Nephron (organoid): Measurements from ENCODE around the gene PSMD3.

Experiments used
- H3K27ac Mint-ChIP-seq, 3 experiments: 2 replicates each; pipeline ENCODE4 v1.8.0; 2020; ENCODE audit warnings: mixed read lengths in 3 of 3, mild to moderate bottlenecking in 2 of 3, moderate library complexity in 1 of 3
- H3K27me3 Mint-ChIP-seq: 2 replicates; pipeline ENCODE4 v1.8.0; 2021; ENCODE audit warnings: low read depth, mild to moderate bottlenecking, moderate library complexity, mixed read lengths
- H3K36me3 Mint-ChIP-seq: 2 replicates; pipeline ENCODE4 v1.8.0; 2020; ENCODE audit warnings: low read depth, mixed read lengths
- H3K4me1 Mint-ChIP-seq: 2 replicates; pipeline ENCODE4 v1.8.0; 2020; ENCODE audit warnings: mixed read lengths
- H3K4me3 Mint-ChIP-seq, 3 experiments: 2 replicates each; pipeline ENCODE4 v1.8.0; 2020; ENCODE audit warnings: mild to moderate bottlenecking in 3 of 3, mixed read lengths in 3 of 3, moderate library complexity in 2 of 3
- H3K9me3 Mint-ChIP-seq: 2 replicates; pipeline ENCODE4 v1.8.0; 2020; ENCODE audit warnings: mixed read lengths
- TF ChIP-seq, protein P1 (sequence below), 3 experiments: fragments of 200-600 bp; sonication (generic); IDR thresholded peaks; one replicate each; pipeline ENCODE4 v1.5.0; 2021; ENCODE audit warnings: antibody characterized with exemption in 3 of 3; ENCODE audit not compliant: unreplicated experiment in 3 of 3

PSMD3 gene

DNA sequence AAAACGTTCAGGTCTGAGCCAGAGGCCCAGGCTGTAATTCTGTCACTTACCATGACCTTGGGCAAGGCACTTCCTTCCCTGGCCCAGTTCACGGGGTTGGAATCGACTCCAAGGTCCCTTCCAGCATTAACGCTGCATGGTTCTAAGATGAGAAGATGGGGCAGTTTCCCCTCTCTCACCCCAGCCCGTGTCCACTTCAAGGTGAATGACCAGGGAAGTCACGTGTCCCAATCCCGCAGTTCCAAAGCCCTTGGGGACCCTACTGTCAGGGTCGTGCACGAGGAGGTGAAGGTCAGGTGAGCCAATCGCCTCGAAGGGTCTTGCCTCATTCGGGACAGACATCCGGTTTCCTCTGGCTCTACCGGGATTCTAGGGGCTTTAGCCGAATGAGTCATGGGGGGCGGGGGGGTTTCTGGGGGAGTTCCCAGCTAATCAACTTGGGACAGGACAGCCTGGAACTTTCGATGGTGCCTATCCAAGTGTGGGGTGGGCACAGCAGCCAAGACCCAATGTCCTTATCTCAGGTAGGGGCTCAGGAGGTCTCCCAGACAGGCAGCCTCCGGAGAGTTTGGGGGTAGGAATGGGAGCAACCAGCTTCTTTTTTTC is 33.9 kb downstream of the PSMD3 start:
- Mint-ChIP-seq H3K36me3 (peaks cover 5% of the 10 kb centered on the region), H3K4me1 (peaks cover 48% of the 10 kb centered on the region), H3K9me3 (no peaks in the 10 kb centered on the region), H3K27me3 (peaks cover 13% of the 10 kb centered on the region), H3K4me3 (no peak overlapping the region), H3K27ac (no peak overlapping the region)
- TF ChIP-seq, protein P1, sequence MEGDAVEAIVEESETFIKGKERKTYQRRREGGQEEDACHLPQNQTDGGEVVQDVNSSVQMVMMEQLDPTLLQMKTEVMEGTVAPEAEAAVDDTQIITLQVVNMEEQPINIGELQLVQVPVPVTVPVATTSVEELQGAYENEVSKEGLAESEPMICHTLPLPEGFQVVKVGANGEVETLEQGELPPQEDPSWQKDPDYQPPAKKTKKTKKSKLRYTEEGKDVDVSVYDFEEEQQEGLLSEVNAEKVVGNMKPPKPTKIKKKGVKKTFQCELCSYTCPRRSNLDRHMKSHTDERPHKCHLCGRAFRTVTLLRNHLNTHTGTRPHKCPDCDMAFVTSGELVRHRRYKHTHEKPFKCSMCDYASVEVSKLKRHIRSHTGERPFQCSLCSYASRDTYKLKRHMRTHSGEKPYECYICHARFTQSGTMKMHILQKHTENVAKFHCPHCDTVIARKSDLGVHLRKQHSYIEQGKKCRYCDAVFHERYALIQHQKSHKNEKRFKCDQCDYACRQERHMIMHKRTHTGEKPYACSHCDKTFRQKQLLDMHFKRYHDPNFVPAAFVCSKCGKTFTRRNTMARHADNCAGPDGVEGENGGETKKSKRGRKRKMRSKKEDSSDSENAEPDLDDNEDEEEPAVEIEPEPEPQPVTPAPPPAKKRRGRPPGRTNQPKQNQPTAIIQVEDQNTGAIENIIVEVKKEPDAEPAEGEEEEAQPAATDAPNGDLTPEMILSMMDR (IDR thresholded peaks at IDR 0.05; ENCODE audit: unreplicated experiment in 3 of 3), result no peak

GRCh38 chr17:40015005-40015997 is 34.7 kb downstream of the PSMD3 start, which contains the start of gene CSF3:
TSS of gene CSF3 (plus strand) at chr17:40015440. CDS start at chr17:40015475, 35 bp downstream.
- Mint-ChIP-seq H3K27me3 (peaks cover 13% of the 10 kb centered on the region), H3K27ac (peak within 1 kb of the TSS in 2 of 3 experiments; percentile 72 to 92), H3K4me3 (no peak within 1 kb of the TSS), H3K4me1 (peaks cover 48% of the 10 kb centered on the region), H3K36me3 (peaks cover 10% of the 10 kb centered on the region), H3K9me3 (no peaks in the 10 kb centered on the region)
- TF ChIP-seq, protein P1 (IDR thresholded peaks at IDR 0.05; ENCODE audit: unreplicated experiment in 3 of 3), result no peak

DNA sequence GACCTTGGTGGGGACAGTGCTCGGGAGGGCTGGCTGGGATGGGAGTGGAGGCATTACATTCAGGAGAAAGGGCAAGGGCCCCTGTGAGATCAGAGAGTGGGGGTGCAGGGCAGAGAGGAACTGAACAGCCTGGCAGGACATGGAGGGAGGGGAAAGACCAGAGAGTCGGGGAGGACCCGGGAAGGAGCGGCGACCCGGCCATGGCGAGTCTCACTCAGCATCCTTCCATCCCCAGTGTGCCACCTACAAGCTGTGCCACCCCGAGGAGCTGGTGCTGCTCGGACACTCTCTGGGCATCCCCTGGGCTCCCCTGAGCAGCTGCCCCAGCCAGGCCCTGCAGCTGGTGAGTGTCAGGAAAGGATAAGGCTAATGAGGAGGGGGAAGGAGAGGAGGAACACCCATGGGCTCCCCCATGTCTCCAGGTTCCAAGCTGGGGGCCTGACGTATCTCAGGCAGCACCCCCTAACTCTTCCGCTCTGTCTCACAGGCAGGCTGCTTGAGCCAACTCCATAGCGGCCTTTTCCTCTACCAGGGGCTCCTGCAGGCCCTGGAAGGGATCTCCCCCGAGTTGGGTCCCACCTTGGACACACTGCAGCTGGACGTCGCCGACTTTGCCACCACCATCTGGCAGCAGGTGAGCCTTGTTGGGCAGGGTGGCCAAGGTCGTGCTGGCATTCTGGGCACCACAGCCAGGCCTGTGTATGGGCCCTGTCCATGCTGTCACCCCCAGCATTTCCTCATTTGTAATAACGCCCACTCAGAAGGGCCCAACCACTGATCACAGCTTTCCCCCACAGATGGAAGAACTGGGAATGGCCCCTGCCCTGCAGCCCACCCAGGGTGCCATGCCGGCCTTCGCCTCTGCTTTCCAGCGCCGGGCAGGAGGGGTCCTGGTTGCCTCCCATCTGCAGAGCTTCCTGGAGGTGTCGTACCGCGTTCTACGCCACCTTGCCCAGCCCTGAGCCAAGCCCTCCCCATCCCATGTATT is 35.7 kb downstream of the PSMD3 start:
- peak overlapping the region in 1 of 3 experiments; percentile 29 for H3K4me3 Mint-ChIP-seq
- TF ChIP-seq, protein P1 (IDR thresholded peaks at IDR 0.05; ENCODE audit: unreplicated experiment in 3 of 3), result no peak
- no peaks in the 10 kb centered on the region for H3K9me3 Mint-ChIP-seq
- peaks cover 16% of the 10 kb centered on the region for H3K36me3 Mint-ChIP-seq
- H3K27ac Mint-ChIP-seq, result peak overlapping the region in 2 of 3 experiments; percentile 72 to 92
- H3K27me3 Mint-ChIP-seq, result peaks cover 13% of the 10 kb centered on the region
- H3K4me1 Mint-ChIP-seq, result peaks cover 53% of the 10 kb centered on the region

- Mint-ChIP-seq H3K4me3 (peak overlapping the region in 1 of 3 experiments; percentile 19), H3K4me1 (peaks cover 60% of the 10 kb centered on the region), H3K9me3 (no peaks in the 10 kb centered on the region), H3K27me3 (peaks cover 7% of the 10 kb centered on the region), H3K36me3 (peaks cover 23% of the 10 kb centered on the region), H3K27ac (peak overlapping the region; percentile 27 to 92 (median 77))
- TF ChIP-seq, protein P1 (IDR thresholded peaks at IDR 0.05; ENCODE audit: unreplicated experiment in 3 of 3), result no peak
Observed at GRCh38 chr17:40017422-40018080, 36.9 kb downstream of the PSMD3 start.
